Natural killer cell treated with Interleukin-12 subunit alpha and Interleukin-12 subunit beta and Interleukin-15 and Interleukin-18, amount 100 ng/mL, for 72 hours (primary cell): Measurements from ENCODE around the gene CS. TPM values are rescaled to one million over a fixed set of nuclear protein-coding genes. Genes with fewer than 3 reads are reported as not detected.
"Not testable (repeated sequence)": the region's sequence is repeated elsewhere in the genome, so short reads cannot be mapped to it uniquely, and the experiment has no call there.

Experiments
- ATAC-seq, 2 donors: fragments of 150-1000 bp; cut with Tn5 transposase in 1 of 2; sonication (Bioruptor Pico), chemical (Tn5 transposase) in 1 of 2; 2 replicates each; pipeline ENCODE4 v1.10.0; 2021
- DNase-seq: peaks from one replicate; pipeline ENCODE4 v3.0.0; 2022; ENCODE audit warnings: low spot score
- H3K27ac Mint-ChIP-seq, 2 donors: 1 replicate in 1 of 2; 2 replicates in 1 of 2; pipeline ENCODE4 v1.8.0; 2022; ENCODE audit warnings: mixed read lengths in 2 of 2, mild to moderate bottlenecking in 1 of 2, moderate library complexity in 1 of 2
- H3K27me3 Mint-ChIP-seq, 2 donors: 1 replicate in 1 of 2; 2 replicates in 1 of 2; pipeline ENCODE4 v1.8.0; 2022; ENCODE audit warnings: mixed read lengths in 2 of 2
- H3K36me3 Mint-ChIP-seq: one replicate; pipeline ENCODE4 v1.8.0; 2022; ENCODE audit warnings: mixed read lengths
- H3K4me1 Mint-ChIP-seq, 2 donors: 1 replicate in 1 of 2; 2 replicates in 1 of 2; pipeline ENCODE4 v1.8.0; 2022; ENCODE audit warnings: low read depth in 2 of 2, mixed read lengths in 2 of 2, mild to moderate bottlenecking in 1 of 2
- H3K4me3 Mint-ChIP-seq: one replicate; pipeline ENCODE4 v1.8.0; 2022; ENCODE audit warnings: mixed read lengths
- H3K9me3 Mint-ChIP-seq: 2 replicates; pipeline ENCODE4 v1.8.0; 2022; ENCODE audit warnings: mixed read lengths
- total RNA-seq, 2 donors: library from RNA; stranded (reverse); gene quantifications; one replicate each; pipeline ENCODE4 v1.2.3, GENCODE V29; 2022

The CS gene
- total RNA-seq, 2 donors from 2014 or later = 206 to 278 TPM

DNA sequence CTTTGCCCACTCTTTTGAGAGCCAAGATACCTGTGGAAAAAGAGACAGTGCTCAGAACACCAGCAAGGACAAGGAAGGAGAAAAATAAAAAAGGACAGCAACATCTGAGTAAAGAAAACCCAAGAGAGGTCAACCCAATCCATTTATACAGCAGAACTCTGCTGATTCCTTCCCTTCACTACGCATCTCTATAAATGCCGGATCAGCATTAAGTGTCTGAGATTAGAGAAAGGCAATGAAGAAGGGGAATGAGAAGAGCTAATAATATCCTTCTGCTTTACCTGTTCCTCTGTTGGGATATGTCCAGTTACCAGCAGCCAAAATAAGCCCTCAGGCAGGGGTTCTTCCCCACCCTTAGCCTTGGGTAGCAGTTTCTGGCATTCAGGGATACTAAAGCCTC, 17.6 kb downstream of the CS start:
- DNase-seq (no peak), ATAC-seq (no peak)
- H3K4me3 Mint-ChIP-seq = no peak overlapping the region
- H3K27ac Mint-ChIP-seq = no peak overlapping the region
- H3K36me3 Mint-ChIP-seq = peaks cover 32% of the 10 kb centered on the region
- no peaks in the 10 kb centered on the region for H3K27me3 Mint-ChIP-seq
- H3K9me3 Mint-ChIP-seq = no peaks in the 10 kb centered on the region
- H3K4me1 Mint-ChIP-seq = peaks cover 6 to 7% of the 10 kb centered on the region in 2 donors

DNA sequence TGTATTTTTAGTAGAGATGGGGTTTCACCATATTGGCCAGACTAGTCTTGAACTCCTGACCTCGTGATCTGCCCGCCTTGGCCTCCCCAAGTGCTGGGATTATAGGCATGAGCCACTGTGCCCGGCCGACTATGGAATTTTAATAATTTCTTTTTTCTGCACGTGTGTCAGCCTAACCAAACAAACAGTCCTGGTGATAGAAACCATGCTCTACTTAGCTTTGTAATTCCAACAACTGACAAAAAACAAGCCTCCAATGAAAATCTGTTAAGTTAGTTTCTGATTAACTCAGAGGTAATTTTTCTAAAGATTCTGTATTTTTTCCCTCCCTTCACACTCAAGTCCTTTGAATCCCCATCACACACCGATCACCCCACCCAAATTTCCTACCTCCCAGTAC, 18.1 kb downstream of the CS start:
- ATAC-seq (no peak), DNase-seq (no peak)
- Mint-ChIP-seq H3K27me3 (no peaks in the 10 kb centered on the region), H3K9me3 (no peaks in the 10 kb centered on the region), H3K4me3 (no peak overlapping the region), H3K36me3 (peaks cover 32% of the 10 kb centered on the region), H3K27ac (no peak overlapping the region), H3K4me1 (peaks cover 6 to 7% of the 10 kb centered on the region in 2 donors)

DNA sequence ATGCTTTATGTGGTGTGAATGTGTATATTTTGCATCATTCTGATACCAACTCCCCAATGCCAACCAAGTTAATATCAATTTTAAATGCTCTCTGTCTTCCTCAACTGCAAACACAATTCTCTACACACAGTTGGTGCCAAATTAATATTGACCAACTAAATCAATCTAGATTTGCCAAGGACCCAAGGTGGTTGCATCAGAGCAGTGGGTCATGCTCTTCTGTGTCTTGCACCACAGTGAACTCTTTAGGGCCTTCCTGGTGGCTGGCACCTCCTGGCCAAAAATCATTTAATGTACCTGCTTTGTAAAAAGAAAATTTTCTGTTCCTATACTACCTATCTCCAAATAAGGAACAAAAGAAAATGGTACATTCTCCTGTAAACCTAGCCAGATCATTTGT, 19.3 kb downstream of the CS start:
- no peaks in the 10 kb centered on the region for H3K9me3 Mint-ChIP-seq
- DNase-seq = no peak

DNA sequence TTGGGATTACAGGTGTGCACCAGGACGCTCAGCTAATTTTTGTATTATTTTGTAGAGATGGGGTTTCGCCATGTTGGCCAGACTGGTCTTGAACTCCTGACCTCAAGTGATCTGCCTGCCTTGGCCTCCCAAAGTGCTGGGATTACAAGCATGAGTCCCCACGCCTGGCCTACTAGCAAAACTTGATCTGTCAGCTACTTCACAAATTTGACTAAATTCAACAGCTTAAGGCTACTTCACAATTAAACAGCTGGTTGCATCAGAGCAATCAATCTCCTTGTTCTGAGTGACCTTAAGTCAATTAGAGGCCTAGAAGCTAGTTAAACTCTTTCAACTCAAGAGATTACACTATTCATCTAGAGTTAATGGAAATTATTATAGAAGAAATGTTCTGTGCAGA, 21.2 kb downstream of the CS start:
- peaks cover 32% of the 10 kb centered on the region for H3K36me3 Mint-ChIP-seq
- no peaks in the 10 kb centered on the region for H3K9me3 Mint-ChIP-seq
- ATAC-seq (no peak), DNase-seq (no peak)
- no peak overlapping the region for H3K27ac Mint-ChIP-seq
- H3K4me3 Mint-ChIP-seq = no peak overlapping the region
- H3K4me1 Mint-ChIP-seq = no peaks in the 10 kb centered on the region
- H3K27me3 Mint-ChIP-seq = no peaks in the 10 kb centered on the region

More for the DNA sequence above, 19.3 kb downstream of the CS start:
- no peak for ATAC-seq
- Mint-ChIP-seq H3K27ac (peak overlapping the region in 1 of 2 donors; percentile 65), H3K36me3 (peaks cover 29% of the 10 kb centered on the region), H3K4me3 (no peak overlapping the region), H3K27me3 (no peaks in the 10 kb centered on the region), H3K4me1 (peaks cover 0 to 3% of the 10 kb centered on the region in 2 donors)

DNA sequence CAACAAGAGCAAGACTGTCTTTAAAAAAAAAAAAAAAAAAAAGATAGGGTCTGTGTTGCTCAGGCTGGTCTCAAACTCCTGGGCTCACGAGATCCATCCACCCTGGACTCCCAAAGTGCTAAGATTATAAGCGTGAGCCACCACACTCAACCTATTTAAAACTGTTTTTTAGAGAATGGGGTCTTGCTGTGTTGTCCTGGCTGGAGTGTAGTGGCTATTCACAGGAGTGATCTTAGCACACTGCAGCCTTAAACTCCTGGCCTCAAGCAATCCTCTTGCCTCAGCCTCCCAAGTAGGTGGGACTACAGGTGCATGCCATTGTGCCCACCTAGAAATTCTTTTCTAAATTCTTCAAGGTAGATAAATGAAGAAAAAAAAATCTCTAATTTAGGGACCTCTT, 25.8 kb downstream of the CS start:
- H3K36me3 Mint-ChIP-seq = peaks cover 21% of the 10 kb centered on the region
- H3K9me3 Mint-ChIP-seq = no peaks in the 10 kb centered on the region
- no peaks in the 10 kb centered on the region for H3K27me3 Mint-ChIP-seq
- no peak overlapping the region for H3K4me3 Mint-ChIP-seq
- ATAC-seq (no peak), DNase-seq (no peak)
- H3K27ac Mint-ChIP-seq = no peak overlapping the region
- no peaks in the 10 kb centered on the region for H3K4me1 Mint-ChIP-seq

DNA sequence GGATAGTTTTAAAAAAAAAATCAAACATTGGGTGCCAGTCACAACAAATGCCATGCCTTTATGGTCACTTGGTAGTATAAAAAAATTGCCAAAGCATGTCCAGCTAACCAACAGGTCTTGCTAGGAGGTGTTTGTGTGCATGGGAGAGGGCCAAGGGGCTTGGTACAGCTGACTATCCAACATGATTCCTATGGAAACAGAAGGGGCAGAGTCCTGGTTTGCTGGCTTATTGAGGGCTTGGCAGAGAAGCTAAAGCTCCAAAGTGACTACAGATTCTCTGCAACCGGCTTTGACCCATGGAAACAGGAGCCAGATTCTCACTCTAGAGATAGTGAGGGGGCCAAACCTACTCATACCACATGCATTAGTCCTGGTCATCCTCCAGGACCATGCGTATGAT, 27.7 kb downstream of the CS start:
- H3K4me3 Mint-ChIP-seq, H3K27ac Mint-ChIP-seq, DNase-seq, H3K4me1 Mint-ChIP-seq, H3K9me3 Mint-ChIP-seq, H3K27me3 Mint-ChIP-seq, ATAC-seq: not testable (repeated sequence)
- H3K36me3 Mint-ChIP-seq = peaks cover 21% of the 10 kb centered on the region

DNA sequence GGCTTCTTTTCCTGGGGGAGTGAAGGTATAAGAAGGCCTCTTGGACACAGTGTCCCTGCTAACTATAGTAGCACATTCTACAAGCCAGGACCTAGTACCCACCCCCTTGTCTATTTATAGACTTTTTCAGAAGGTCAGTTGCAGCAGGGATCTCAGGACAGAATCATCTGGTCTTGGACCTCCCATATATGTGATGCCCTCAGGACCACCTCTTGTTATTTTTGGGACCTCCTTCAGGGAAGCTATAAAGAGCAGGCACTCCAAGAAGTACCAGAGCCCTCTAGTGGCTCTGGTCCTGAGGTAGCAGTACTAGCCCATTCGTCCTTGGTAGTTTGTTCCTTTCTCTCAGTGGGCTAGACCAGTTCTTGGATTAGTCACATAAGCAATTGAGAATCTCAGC, 29.1 kb downstream of the CS start:
- peaks cover 19% of the 10 kb centered on the region for H3K36me3 Mint-ChIP-seq
- H3K4me1 Mint-ChIP-seq = peaks cover 18 to 19% of the 10 kb centered on the region in 2 donors

DNA sequence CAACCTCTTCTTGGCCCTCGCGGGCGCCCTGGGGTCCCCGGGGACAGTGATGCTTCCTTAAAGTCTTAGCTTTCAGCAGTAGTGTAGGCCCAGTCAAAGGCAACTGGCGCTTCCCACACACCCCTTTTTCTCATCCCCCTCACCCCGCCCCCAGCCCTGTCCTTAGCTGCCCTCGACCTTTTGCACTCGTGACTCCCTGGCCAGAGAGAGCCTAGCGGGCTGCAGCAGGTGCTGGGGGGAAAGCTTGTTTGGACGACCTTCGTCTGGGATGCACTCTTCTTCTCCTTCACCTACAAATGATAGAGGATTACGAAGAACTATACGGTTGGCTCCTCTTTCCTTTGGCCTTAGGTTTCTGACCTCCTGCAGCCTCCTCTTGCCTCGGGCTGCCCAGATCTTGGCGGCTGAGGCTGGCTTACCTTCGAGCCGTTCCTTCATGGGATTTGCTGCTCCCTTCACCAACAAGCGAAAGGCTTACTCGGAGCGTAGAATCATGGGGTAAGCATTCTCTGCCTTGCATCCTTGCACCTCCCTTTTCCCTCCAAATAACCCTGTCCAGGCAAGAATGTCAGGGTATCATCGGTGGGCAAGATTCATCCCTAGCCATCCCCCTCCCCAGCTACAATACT, 32.6 kb downstream of the CS start:
- Mint-ChIP-seq H3K4me1 (peaks cover 18 to 19% of the 10 kb centered on the region in 2 donors), H3K36me3 (no peaks in the 10 kb centered on the region), H3K9me3 (no peaks in the 10 kb centered on the region), H3K27ac (peak overlapping the region; percentile 80 to 91), H3K27me3 (no peaks in the 10 kb centered on the region), H3K4me3 (peak overlapping the region; percentile 95)
- DNase-seq = no peak
- no peak for ATAC-seq

More for the DNA sequence above, 29.1 kb downstream of the CS start:
- H3K9me3 Mint-ChIP-seq = no peaks in the 10 kb centered on the region
- no peaks in the 10 kb centered on the region for H3K27me3 Mint-ChIP-seq
- no peak overlapping the region for H3K27ac Mint-ChIP-seq
- no peak overlapping the region for H3K4me3 Mint-ChIP-seq
- DNase-seq (no peak), ATAC-seq (no peak)

DNA sequence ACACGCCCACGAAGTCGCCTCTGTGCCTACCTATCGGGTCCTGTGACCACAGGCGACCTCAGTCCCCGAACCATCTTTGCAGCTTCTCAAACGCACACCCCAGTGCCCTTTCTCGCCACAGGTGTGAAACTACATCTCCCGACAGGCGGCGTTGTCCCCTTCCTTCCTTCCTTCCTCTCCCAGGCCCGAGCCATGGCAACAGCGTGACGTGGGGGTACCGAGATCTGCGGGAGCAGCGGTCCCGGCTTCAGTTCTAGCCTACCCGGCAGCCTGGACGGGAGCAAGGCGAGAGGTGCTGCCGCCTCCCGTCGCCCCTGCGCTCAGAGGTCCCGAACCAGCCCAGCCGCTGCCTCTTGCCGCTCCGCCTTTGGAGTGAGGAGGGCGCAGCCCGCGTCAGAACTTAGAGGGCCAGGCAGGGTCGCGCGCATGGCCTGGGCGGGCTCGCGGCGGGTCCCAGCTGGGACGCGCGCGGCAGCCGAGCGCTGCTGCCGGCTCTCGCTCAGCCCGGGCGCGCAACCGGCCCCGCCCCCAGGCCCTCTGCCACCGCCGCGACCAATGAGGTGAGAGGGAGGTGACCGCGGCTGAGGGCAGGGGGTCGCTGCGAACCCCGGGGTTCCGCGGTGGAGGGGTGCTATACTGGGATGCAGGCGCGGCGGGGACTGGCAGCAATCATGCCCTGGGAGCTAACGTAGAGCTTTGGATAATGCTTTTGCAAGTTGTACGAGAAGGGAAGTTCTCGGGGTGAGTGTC, 33.3 kb downstream of the CS start, which contains the start of gene COQ10A:
Gene COQ10A, plus strand, starts transcription at position 250 of the 750 bp plus-strand sequence. Its CDS starts 177 bp downstream, at position 427.
- Mint-ChIP-seq H3K27ac (peak within 1 kb of the TSS; percentile 80 to 91), H3K27me3 (no peaks in the 10 kb centered on the region), H3K9me3 (no peaks in the 10 kb centered on the region), H3K36me3 (no peaks in the 10 kb centered on the region), H3K4me3 (peak within 1 kb of the TSS; percentile 95), H3K4me1 (peaks cover 18 to 19% of the 10 kb centered on the region in 2 donors)
- ATAC-seq (peak; percentile 97 to 98), DNase-seq (peak; percentile 91)

DNA sequence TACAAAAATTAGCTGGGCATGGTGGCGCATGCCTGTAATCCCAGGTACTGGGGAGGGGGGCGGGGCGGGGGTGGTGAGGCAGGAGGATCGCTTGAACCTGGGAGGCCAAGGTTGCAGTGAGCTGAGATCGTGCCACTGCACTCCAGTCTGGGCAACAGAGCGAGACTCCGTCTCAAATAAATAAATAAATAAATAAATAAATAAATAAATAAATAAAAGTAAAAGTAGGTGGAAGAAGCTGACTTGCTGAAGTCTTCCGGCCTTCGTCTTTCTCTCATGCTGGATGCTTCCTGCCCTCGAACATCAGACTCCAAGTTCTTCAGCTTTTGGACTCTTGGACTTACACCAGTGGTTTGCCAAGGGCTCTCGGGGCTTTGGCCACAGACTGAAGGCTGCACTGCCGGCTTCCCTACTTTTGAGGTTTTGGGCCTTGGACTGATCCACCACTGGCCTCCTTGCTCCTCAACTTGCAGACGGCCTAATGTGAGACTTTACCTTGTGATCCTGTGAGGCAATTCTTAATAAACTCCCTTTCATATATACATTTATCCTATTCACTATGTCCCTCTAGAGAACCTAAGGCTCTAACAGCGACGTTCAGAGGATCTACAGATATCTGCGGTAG, 34.0 kb downstream of the CS start:
- not testable (repeated sequence) for H3K9me3 Mint-ChIP-seq, DNase-seq, ATAC-seq, H3K27me3 Mint-ChIP-seq, H3K36me3 Mint-ChIP-seq
- H3K4me1 Mint-ChIP-seq = peaks cover 18 to 19% of the 10 kb centered on the region in 2 donors
- peak overlapping the region; percentile 80 to 91 for H3K27ac Mint-ChIP-seq
- H3K4me3 Mint-ChIP-seq = peak overlapping the region; percentile 95

DNA sequence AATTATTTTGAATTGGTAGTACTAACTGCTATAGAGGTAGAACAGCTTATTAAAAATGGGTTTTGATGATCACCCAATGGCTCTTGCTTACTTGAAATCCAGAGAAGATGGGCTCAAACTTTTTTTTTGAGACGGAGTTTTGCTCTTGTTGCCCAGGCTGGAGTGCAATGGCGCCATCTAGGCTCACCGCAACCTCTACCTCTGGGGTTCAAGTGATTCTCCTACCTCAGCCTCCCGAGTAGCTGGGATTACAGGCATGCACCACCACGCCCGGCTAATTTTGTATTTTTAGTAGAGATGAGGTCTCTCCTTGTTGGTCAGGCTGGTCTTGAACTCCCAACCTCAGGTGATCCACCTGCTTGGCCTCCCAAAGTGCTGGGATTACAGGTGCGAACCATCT, 37.2 kb downstream of the CS start:
- not testable (repeated sequence) for H3K9me3 Mint-ChIP-seq, ATAC-seq

DNA sequence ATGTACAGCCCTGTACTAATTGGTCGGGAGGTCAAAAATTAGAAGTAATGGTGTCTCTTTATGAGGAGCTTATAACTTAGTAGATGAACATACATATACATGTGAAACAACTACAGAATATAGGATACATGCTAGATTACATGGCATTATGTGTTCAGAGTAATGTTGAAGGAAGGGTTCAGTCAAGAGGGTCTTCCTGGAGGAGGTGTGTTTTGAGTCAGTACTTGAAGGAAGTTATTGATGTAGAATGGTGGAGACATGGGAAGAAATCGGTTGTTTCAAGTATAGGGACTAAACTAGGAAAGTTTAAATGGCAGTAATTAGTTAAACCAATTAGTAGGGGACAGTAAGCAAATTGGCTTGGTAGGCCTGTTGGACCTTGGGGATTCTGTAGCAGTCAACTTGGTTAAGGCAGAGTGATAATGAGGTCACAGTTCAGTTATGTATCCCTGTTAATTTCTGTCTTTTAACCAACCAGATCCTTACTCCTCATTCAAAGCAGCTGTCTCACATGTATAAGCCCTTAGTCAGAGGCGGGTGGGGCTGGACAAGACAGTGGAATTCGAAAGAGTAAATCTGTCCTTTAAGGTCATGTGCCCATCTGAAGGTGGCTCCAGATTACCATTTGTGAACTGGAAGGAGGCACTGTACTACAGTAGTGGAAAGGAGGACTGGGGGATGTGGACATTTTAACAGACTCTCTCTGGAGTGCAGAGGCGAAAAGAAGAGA, 38.5 kb downstream of the CS start:
- ATAC-seq (no peak), DNase-seq (no peak)
- Mint-ChIP-seq H3K4me1 (peaks cover 13 to 17% of the 10 kb centered on the region in 2 donors), H3K9me3 (no peaks in the 10 kb centered on the region), H3K36me3 (no peaks in the 10 kb centered on the region), H3K27me3 (no peaks in the 10 kb centered on the region), H3K27ac (no peak overlapping the region), H3K4me3 (no peak overlapping the region)

More for the DNA sequence above, 37.2 kb downstream of the CS start:
- not testable (repeated sequence) for H3K27me3 Mint-ChIP-seq, H3K4me3 Mint-ChIP-seq, H3K36me3 Mint-ChIP-seq, H3K27ac Mint-ChIP-seq, DNase-seq
- H3K4me1 Mint-ChIP-seq = peaks cover 23 to 24% of the 10 kb centered on the region in 2 donors

DNA sequence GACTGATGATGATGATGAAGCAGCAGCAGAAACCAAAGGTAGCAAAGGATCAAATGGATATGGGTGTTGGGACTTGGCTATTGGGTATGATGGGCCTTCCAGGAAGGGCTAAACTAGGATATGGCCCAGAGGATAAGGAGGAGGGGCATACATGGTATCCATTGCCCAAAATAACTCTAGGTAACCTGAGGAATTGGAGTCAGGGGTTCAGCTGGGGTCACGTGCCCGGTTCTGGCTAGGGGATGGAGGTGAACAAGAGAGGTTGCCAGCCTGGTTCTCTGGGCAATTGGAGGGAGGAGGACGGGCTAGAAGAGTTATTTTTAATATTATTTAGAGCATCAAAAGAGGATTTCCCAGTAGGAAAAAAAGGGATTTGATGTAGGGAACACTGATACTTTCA, 39.2 kb downstream of the CS start:
- no peaks in the 10 kb centered on the region for H3K9me3 Mint-ChIP-seq
- H3K4me3 Mint-ChIP-seq = no peak overlapping the region
- ATAC-seq (no peak), DNase-seq (no peak)
- no peak overlapping the region for H3K27ac Mint-ChIP-seq
- H3K36me3 Mint-ChIP-seq = peaks cover 5% of the 10 kb centered on the region
- peaks cover 13 to 17% of the 10 kb centered on the region in 2 donors for H3K4me1 Mint-ChIP-seq
- no peaks in the 10 kb centered on the region for H3K27me3 Mint-ChIP-seq
